ENCODE results near the gene KIF16B.

KIF16B gene

GRCh38 chr20:16469395-16469905, 103.8 kb downstream of the KIF16B start:
- no peak overlapping the region for H3K27ac ChIP-seq (ENCODE audit: low read length)
- no peak overlapping the region for H3K9ac ChIP-seq (ENCODE audit: low read length)
- H3K4me3 ChIP-seq (ENCODE audit: low read length) = no peak overlapping the region
- H3K4me1 ChIP-seq (ENCODE audit: low read length) = peaks cover 9% of the 10 kb centered on the region
- H3K36me3 ChIP-seq (replicated peaks; ENCODE audit: low read depth, low read length) = peaks cover 24% of the 10 kb centered on the region
- H3K79me2 ChIP-seq (ENCODE audit: low read length) = no peaks in the 10 kb centered on the region
- no peak overlapping the region for H2AFZ ChIP-seq (ENCODE audit: low read depth, low read length)
- TF ChIP-seq CTCF (IDR thresholded peaks at IDR 0.05; ENCODE audit: low read depth, low read length) (no peak), EZH2phosphoT487 (IDR thresholded peaks at IDR 0.05; ENCODE audit: low read depth) (no peak)
- peaks cover 12% of the 10 kb centered on the region for H3K9me3 ChIP-seq (ENCODE audit: insufficient read depth, low read length)
- H4K20me1 ChIP-seq (ENCODE audit: insufficient read depth, low read length) = no peaks in the 10 kb centered on the region
- no peak overlapping the region for H3K4me2 ChIP-seq (ENCODE audit: low read length)
- H3K27me3 ChIP-seq (ENCODE audit: low read depth, low read length) = no peaks in the 10 kb centered on the region

GRCh38 chr20:16462711-16463110, 110.5 kb downstream of the KIF16B start:
- H3K79me2 ChIP-seq (ENCODE audit: low read length) = no peaks in the 10 kb centered on the region
- H3K27ac ChIP-seq (ENCODE audit: low read length) = no peak overlapping the region
- H3K36me3 ChIP-seq (replicated peaks; ENCODE audit: low read depth, low read length) = peaks cover 24% of the 10 kb centered on the region
- H3K4me2 ChIP-seq (ENCODE audit: low read length) = no peak overlapping the region
- no peak overlapping the region for H3K4me3 ChIP-seq (ENCODE audit: low read length)
- TF ChIP-seq EZH2phosphoT487 (IDR thresholded peaks at IDR 0.05; ENCODE audit: low read depth) = no peak
- TF ChIP-seq CTCF (IDR thresholded peaks at IDR 0.05; ENCODE audit: low read depth, low read length) = no peak
- peaks cover 12% of the 10 kb centered on the region for H3K9me3 ChIP-seq (ENCODE audit: insufficient read depth, low read length)
- H3K9ac ChIP-seq (ENCODE audit: low read length) = no peak overlapping the region
- no peaks in the 10 kb centered on the region for H4K20me1 ChIP-seq (ENCODE audit: insufficient read depth, low read length)
- H3K4me1 ChIP-seq (ENCODE audit: low read length) = 0 out of 2 replicates have a peak, but pooled peaks cover 3% of the 10 kb centered on the region
- no peak overlapping the region for H2AFZ ChIP-seq (ENCODE audit: low read depth, low read length)
- H3K27me3 ChIP-seq (ENCODE audit: low read depth, low read length) = no peaks in the 10 kb centered on the region

- no peaks in the 10 kb centered on the region for H4K20me1 ChIP-seq (ENCODE audit: insufficient read depth, low read length)
These were observed 114.1 kb downstream of the KIF16B start for GRCh38 chr20:16459019-16459700.

More at GRCh38 chr20:16459019-16459700, 114.1 kb downstream of the KIF16B start:
- no peaks in the 10 kb centered on the region for H3K9me3 ChIP-seq (ENCODE audit: insufficient read depth, low read length)
- H3K27ac ChIP-seq (ENCODE audit: low read length) = no peak overlapping the region
- TF ChIP-seq EZH2phosphoT487 (IDR thresholded peaks at IDR 0.05; ENCODE audit: low read depth) (no peak), CTCF (IDR thresholded peaks at IDR 0.05; ENCODE audit: low read depth, low read length) (no peak)
- H3K36me3 ChIP-seq (replicated peaks; ENCODE audit: low read depth, low read length) = no peaks in the 10 kb centered on the region
- no peaks in the 10 kb centered on the region for H3K27me3 ChIP-seq (ENCODE audit: low read depth, low read length)
- H3K79me2 ChIP-seq (ENCODE audit: low read length) = no peaks in the 10 kb centered on the region
- no peak overlapping the region for H3K4me2 ChIP-seq (ENCODE audit: low read length)
- H3K4me3 ChIP-seq (ENCODE audit: low read length) = no peak overlapping the region
- H2AFZ ChIP-seq (ENCODE audit: low read depth, low read length) = no peak overlapping the region
- H3K4me1 ChIP-seq (ENCODE audit: low read length) = no peaks in the 10 kb centered on the region
- no peak overlapping the region for H3K9ac ChIP-seq (ENCODE audit: low read length)
